RWPE2 (cell line): ENCODE measurements around the gene GLYATL1B.
"Not testable (repeated sequence)": the region's sequence is repeated elsewhere in the genome, so short reads cannot be mapped to it uniquely, and the experiment has no call there.

ENCODE experiments used
- ATAC-seq: fragments of 200-7000 bp; cut with Tn5 transposase; 3 replicates; pipeline ENCODE4 v1.9.1; 2021; ENCODE audit warnings: low read depth
- DNase-seq: peaks from one replicate; pipeline ENCODE4 v3.0.0-alpha.2; 2020; ENCODE audit warnings: low spot score
- H3K27ac ChIP-seq: fragments of 450-650 bp; 2 replicates; pipeline ENCODE4 v1.5.1; 2017; ENCODE audit warnings: mild to moderate bottlenecking; ENCODE audit not compliant: poor library complexity, severe bottlenecking
- H3K27me3 ChIP-seq: fragments of 250-450 bp; sonication (Bioruptor Pico); 2 replicates; pipeline ENCODE4 v1.5.1; 2021; ENCODE audit warnings: mild to moderate bottlenecking, moderate library complexity; ENCODE audit not compliant: insufficient read depth, poor library complexity, severe bottlenecking
- H3K36me3 ChIP-seq: fragments of 250-450 bp; sonication (Bioruptor Pico); 2 replicates; pipeline ENCODE4 v1.5.1; 2020; ENCODE audit warnings: low read depth, mild to moderate bottlenecking, moderate library complexity
- H3K4me1 ChIP-seq: fragments of 250-450 bp; sonication (Bioruptor Pico); 2 replicates; pipeline ENCODE4 v1.5.1; 2021; ENCODE audit warnings: mild to moderate bottlenecking, moderate library complexity; ENCODE audit not compliant: insufficient read depth, poor library complexity, severe bottlenecking
- H3K4me3 ChIP-seq: fragments of 250-450 bp; sonication (Bioruptor Pico); 2 replicates; pipeline ENCODE4 v1.5.1; 2021; ENCODE audit warnings: mild to moderate bottlenecking, moderate library complexity; ENCODE audit not compliant: severe bottlenecking
- H3K9me3 ChIP-seq: fragments of 250-450 bp; sonication (Bioruptor Pico); 2 replicates; pipeline ENCODE4 v1.5.1; 2021; ENCODE audit warnings: mild to moderate bottlenecking, moderate library complexity; ENCODE audit not compliant: severe bottlenecking
- CTCF ChIP-seq: fragments of 450-650 bp; IDR thresholded peaks from one replicate; pipeline ENCODE4 v1.5.1; 2017; ENCODE audit warnings: mild to moderate bottlenecking, moderate library complexity; ENCODE audit not compliant: poor library complexity, severe bottlenecking

The GLYATL1B gene

GRCh38 chr11:59076876-59077571 lies 9.1 kb upstream of the GLYATL1B start:
- TF ChIP-seq CTCF, result no peak
- no peak overlapping the region for H3K4me3 ChIP-seq

GRCh38 chr11:59078435-59078834 lies 7.7 kb upstream of the GLYATL1B start:
- Histone ChIP-seq H3K4me1 (no peaks in the 10 kb centered on the region), H3K4me3 (no peak overlapping the region), H3K36me3 (no peaks in the 10 kb centered on the region), H3K27ac (no peak overlapping the region), H3K9me3 (no peaks in the 10 kb centered on the region), H3K27me3 (no peaks in the 10 kb centered on the region)
- no peak for ATAC-seq
- TF ChIP-seq CTCF, result no peak
- no peak for DNase-seq

More at GRCh38 chr11:59076876-59077571, 9.1 kb upstream of the GLYATL1B start:
- Histone ChIP-seq H3K4me1 (no peaks in the 10 kb centered on the region), H3K27ac (no peak overlapping the region), H3K27me3 (no peaks in the 10 kb centered on the region), H3K9me3 (no peaks in the 10 kb centered on the region), H3K36me3 (no peaks in the 10 kb centered on the region)
- ATAC-seq, result no peak
- no peak for DNase-seq

GRCh38 chr11:59079086-59079485 lies 7.0 kb upstream of the GLYATL1B start:
- TF ChIP-seq CTCF, result no peak
- Histone ChIP-seq H3K27ac (no peak overlapping the region), H3K4me3 (no peak overlapping the region)

GRCh38 chr11:59080421-59080820 lies 5.7 kb upstream of the GLYATL1B start:
- DNase-seq, ATAC-seq, H3K4me3 ChIP-seq, H3K27ac ChIP-seq, H3K27me3 ChIP-seq, H3K9me3 ChIP-seq, H3K4me1 ChIP-seq, H3K36me3 ChIP-seq: not testable (repeated sequence)

More at GRCh38 chr11:59079086-59079485, 7.0 kb upstream of the GLYATL1B start:
- H3K4me1 ChIP-seq, result no peaks in the 10 kb centered on the region
- H3K36me3 ChIP-seq, result no peaks in the 10 kb centered on the region
- no peak for ATAC-seq
- no peaks in the 10 kb centered on the region for H3K9me3 ChIP-seq
- DNase-seq, result no peak
- H3K27me3 ChIP-seq, result no peaks in the 10 kb centered on the region

GRCh38 chr11:59081430-59082020 lies 4.6 kb upstream of the GLYATL1B start:
- not testable (repeated sequence) for H3K36me3 ChIP-seq, H3K4me3 ChIP-seq, H3K27ac ChIP-seq, H3K4me1 ChIP-seq, DNase-seq, H3K27me3 ChIP-seq, H3K9me3 ChIP-seq, ATAC-seq

- no peak for TF ChIP-seq CTCF
- Histone ChIP-seq H3K27ac (no peak overlapping the region), H3K4me3 (no peak overlapping the region), H3K9me3 (no peaks in the 10 kb centered on the region), H3K4me1 (no peaks in the 10 kb centered on the region), H3K27me3 (peaks cover 7% of the 10 kb centered on the region), H3K36me3 (no peaks in the 10 kb centered on the region)
- no peak for ATAC-seq
- DNase-seq, result no peak
Observed at GRCh38 chr11:59088162-59088561, 2.1 kb downstream of the GLYATL1B start.

GRCh38 chr11:59093576-59093975 lies 7.5 kb downstream of the GLYATL1B start:
- not testable (repeated sequence) for H3K27me3 ChIP-seq, H3K36me3 ChIP-seq, H3K27ac ChIP-seq, H3K4me1 ChIP-seq, H3K9me3 ChIP-seq, ATAC-seq, DNase-seq, H3K4me3 ChIP-seq

- not testable (repeated sequence) for H3K27me3 ChIP-seq, ATAC-seq, DNase-seq, H3K36me3 ChIP-seq, H3K4me3 ChIP-seq, H3K4me1 ChIP-seq, H3K9me3 ChIP-seq, H3K27ac ChIP-seq
Observed at GRCh38 chr11:59095225-59095624, 9.1 kb downstream of the GLYATL1B start.
